ENCODE data around the gene PPP4R1. TPM values are rescaled to one million over a fixed set of nuclear protein-coding genes. Genes with fewer than 3 reads are reported as not detected.

Gene PPP4R1
- polyA plus RNA-seq, 1 donor from 2014 or later: 127 TPM

GRCh38 chr18:9578306-9578705 is 36.1 kb downstream of the PPP4R1 start:
- H3K9me2 ChIP-seq (ENCODE audit: insufficient read depth, low read length): no peaks in the 10 kb centered on the region
- TF ChIP-seq EZH2 (IDR thresholded peaks at IDR 0.05; ENCODE audit: borderline replicate concordance, insufficient read depth, low read length, poor library complexity, severe bottlenecking) (no peak), MXI1 (conservative IDR thresholded peaks at IDR 0.05; ENCODE audit: poor library complexity, severe bottlenecking) (no peak), TAF1 (IDR thresholded peaks at IDR 0.05; ENCODE audit: low read depth) (no peak), SMC3 (conservative IDR thresholded peaks at IDR 0.05; ENCODE audit: poor library complexity) (no peak), CTCF (IDR thresholded peaks at IDR 0.05; ENCODE audit: poor library complexity, severe bottlenecking) (no peak), POLR2AphosphoS5 (IDR thresholded peaks at IDR 0.05) (no peak), RAD21 (conservative IDR thresholded peaks at IDR 0.05) (no peak)
- H3K4me2 ChIP-seq (ENCODE audit: low read length): no peak overlapping the region
- H3K36me3 ChIP-seq (ENCODE audit: insufficient read depth, low read length): peaks cover 9% of the 10 kb centered on the region
- no peaks in the 10 kb centered on the region for H3F3A ChIP-seq (ENCODE audit: insufficient read depth, low read length, poor library complexity, severe bottlenecking)
- no peaks in the 10 kb centered on the region for H3K9me3 ChIP-seq (ENCODE audit: low read length)
- H3K27ac ChIP-seq (ENCODE audit: low read length): no peak overlapping the region
- H3K27me3 ChIP-seq (ENCODE audit: insufficient read depth, low read depth, low read length): no peaks in the 10 kb centered on the region
- no peak overlapping the region for H2AFZ ChIP-seq (ENCODE audit: low read depth, low read length)
- no peaks in the 10 kb centered on the region for H3K79me2 ChIP-seq (replicated peaks; ENCODE audit: insufficient read depth, low read length)
- no peaks in the 10 kb centered on the region for H4K20me1 ChIP-seq (ENCODE audit: insufficient read depth)
- no peak overlapping the region for H3K4me3 ChIP-seq (ENCODE audit: low read length)
- no peak overlapping the region for H3K9ac ChIP-seq (ENCODE audit: low read length)

- H3K9me2 ChIP-seq (ENCODE audit: insufficient read depth, low read length): no peaks in the 10 kb centered on the region
- H3K36me3 ChIP-seq (ENCODE audit: insufficient read depth, low read length): peaks cover 8% of the 10 kb centered on the region
- no peaks in the 10 kb centered on the region for H3F3A ChIP-seq (ENCODE audit: insufficient read depth, low read length, poor library complexity, severe bottlenecking)
- H2AFZ ChIP-seq (ENCODE audit: low read depth, low read length): no peak overlapping the region
- no peak overlapping the region for H3K27ac ChIP-seq (ENCODE audit: low read length)
- H3K9me3 ChIP-seq (ENCODE audit: low read length): no peaks in the 10 kb centered on the region
- H3K79me2 ChIP-seq (replicated peaks; ENCODE audit: insufficient read depth, low read length): no peaks in the 10 kb centered on the region
- H3K9ac ChIP-seq (ENCODE audit: low read length): no peak overlapping the region
- H3K4me2 ChIP-seq (ENCODE audit: low read length): no peak overlapping the region
- TF ChIP-seq EZH2 (IDR thresholded peaks at IDR 0.05; ENCODE audit: borderline replicate concordance, insufficient read depth, low read length, poor library complexity, severe bottlenecking) (no peak), CTCF (IDR thresholded peaks at IDR 0.05; ENCODE audit: poor library complexity, severe bottlenecking) (no peak), MXI1 (conservative IDR thresholded peaks at IDR 0.05; ENCODE audit: poor library complexity, severe bottlenecking) (no peak), EP300 (conservative IDR thresholded peaks at IDR 0.05; ENCODE audit: poor library complexity, severe bottlenecking) (no peak), RAD21 (conservative IDR thresholded peaks at IDR 0.05) (no peak), POLR2AphosphoS5 (IDR thresholded peaks at IDR 0.05) (no peak), REST (IDR thresholded peaks at IDR 0.05; ENCODE audit: borderline replicate concordance) (no peak), TAF1 (IDR thresholded peaks at IDR 0.05; ENCODE audit: low read depth) (no peak), SMC3 (conservative IDR thresholded peaks at IDR 0.05; ENCODE audit: poor library complexity) (no peak)
- no peaks in the 10 kb centered on the region for H3K27me3 ChIP-seq (ENCODE audit: insufficient read depth, low read depth, low read length)
- H3K4me3 ChIP-seq (ENCODE audit: low read length): no peak overlapping the region
- H4K20me1 ChIP-seq (ENCODE audit: insufficient read depth): no peaks in the 10 kb centered on the region
Measured at GRCh38 chr18:9577361-9577760, 37.0 kb downstream of the PPP4R1 start.

Data from neural cell (in vitro differentiated cells).